K562 (cell line): ENCODE data around the gene DGKB. TPM values are rescaled to one million over a fixed set of nuclear protein-coding genes. Genes with fewer than 3 reads are reported as not detected.

ENCODE experiments used
- ATAC-seq: fragments of 200-7000 bp; cut with Tn5 transposase; 3 replicates; pipeline ENCODE4 v1.9.1; 2020; ENCODE audit warnings: moderate library complexity
- BruUV-seq: library from RNA; stranded (reverse); fragments of 400-500 nt; replicated peaks from 2 replicates; lab custom pipeline; 2021; lab: Mats Ljungman, UMichigan
- CTCF ChIA-PET: fragments of 300-600 bp; formaldehyde crosslinking; extraction: SDS; loops from one replicate; lab custom pipeline; 2021; ENCODE audit warnings: low intra/inter-chr PET ratio; lab: Yijun Ruan, JAX
- POLR2A ChIA-PET: fragments of 300-600, 350-650 bp; sonication (Branson Sonifier 250); formaldehyde crosslinking; extraction: SDS; loops from one replicate; lab custom pipeline; 2021; ENCODE audit warnings: antibody characterized with exemption, inconsistent platforms; lab: Yijun Ruan, JAX
- DNase-seq, 4 experiments: peaks; one replicate each; pipeline versions ENCODE4 v3.0.0 to v3.0.0-alpha.2; 2011 to 2018; ENCODE audit warnings: low spot score in 3 of 4, mixed read lengths in 3 of 4; ENCODE audit errors: extremely low read depth in 1 of 4
- FAIRE-seq: peaks from 2 replicates; lab custom pipeline; 2011; peaks lifted over from hg19 to GRCh38; lab: Jason Lieb, UNC
- H2AFZ ChIP-seq: 2 replicates; pipeline ENCODE4 v1.6.0; 2011; ENCODE audit warnings: low read depth, low read length, control low read depth, inconsistent platforms
- H3K27ac ChIP-seq: fragments of 200-600 bp; 3 replicates; pipeline ENCODE4 v1.8.0; 2011; ENCODE audit warnings: low read depth, mild to moderate bottlenecking, control low read depth, inconsistent platforms, low read length, moderate library complexity, mixed read lengths; ENCODE audit errors: extremely low read depth
- H3K27me3 ChIP-seq, 2 experiments: fragments of 300-600 bp in 1 of 2; 2 replicates in 1 of 2; 3 replicates in 1 of 2; pipeline versions ENCODE4 v1.6.0 to v1.8.0; 2011; ENCODE audit warnings: inconsistent platforms in 2 of 2, low read length in 2 of 2, mild to moderate bottlenecking in 1 of 2, mixed read lengths in 1 of 2, moderate library complexity in 1 of 2; ENCODE audit not compliant: control insufficient read depth in 2 of 2, insufficient read depth in 2 of 2
- H3K36me3 ChIP-seq: fragments of 300-600 bp; 3 replicates; pipeline ENCODE4 v1.8.0; 2011; ENCODE audit warnings: mild to moderate bottlenecking, low read length, inconsistent platforms; ENCODE audit not compliant: control insufficient read depth, insufficient read depth
- H3K4me1 ChIP-seq, 2 experiments: fragments of 200-600 bp in 1 of 2; replicated peaks in 1 of 2; 2 replicates in 1 of 2; 3 replicates in 1 of 2; pipeline versions ENCODE4 v1.5.1 to v1.8.0; 2011; ENCODE audit warnings: inconsistent platforms in 2 of 2, low read length in 2 of 2, mild to moderate bottlenecking in 1 of 2, mixed read lengths in 1 of 2, moderate library complexity in 1 of 2; ENCODE audit not compliant: control insufficient read depth in 2 of 2, insufficient read depth in 2 of 2
- H3K4me2 ChIP-seq: 2 replicates; pipeline ENCODE4 v1.6.1; 2011; ENCODE audit warnings: low read length, control low read depth, inconsistent platforms, mixed read lengths; ENCODE audit not compliant: insufficient read depth
- H3K4me3 ChIP-seq: fragments of 200-600 bp; sonication (generic), shearing (Covaris generic); 2 replicates; pipeline ENCODE4 v1.5.1; 2016; ENCODE audit warnings: control low read depth, inconsistent platforms
- H3K79me2 ChIP-seq: fragments of 200-600 bp; 3 replicates; pipeline ENCODE4 v1.8.0; 2011; ENCODE audit warnings: low read length, inconsistent platforms; ENCODE audit not compliant: control insufficient read depth, insufficient read depth
- H3K9ac ChIP-seq, 2 experiments: 2 replicates each; pipeline versions ENCODE4 v1.6.0 to v1.6.1; 2011; ENCODE audit warnings: low read depth in 2 of 2, low read length in 2 of 2, control low read depth in 1 of 2, inconsistent platforms in 1 of 2, mild to moderate bottlenecking in 1 of 2, mixed read lengths in 1 of 2; ENCODE audit not compliant: insufficient read depth in 1 of 2
- H3K9me1 ChIP-seq: one replicate; pipeline ENCODE4 v1.6.0; 2011; ENCODE audit warnings: inconsistent platforms, mild to moderate bottlenecking, low read length, moderate library complexity; ENCODE audit not compliant: control insufficient read depth, insufficient read depth
- H3K9me3 ChIP-seq: replicated peaks from 2 replicates; pipeline ENCODE4 v1.5.1; 2011; ENCODE audit warnings: low read depth, low read length, inconsistent platforms; ENCODE audit not compliant: control insufficient read depth, insufficient read depth
- H4K20me1 ChIP-seq: replicated peaks from 2 replicates; pipeline ENCODE4 v1.6.1; 2011; ENCODE audit warnings: low read length, inconsistent platforms, mixed read lengths; ENCODE audit not compliant: control insufficient read depth, insufficient read depth
- HMG20A ChIP-seq: fragments of 450-650 bp; formaldehyde crosslinking; conservative IDR thresholded peaks from 2 replicates; pipeline ENCODE4 v1.4.0; 2020; ENCODE audit warnings: mild to moderate bottlenecking, mixed read lengths
- KDM1A ChIP-seq, 2 experiments: fragments of 450-650 bp; IDR thresholded peaks; 2 replicates each; pipeline ENCODE4 v1.6.1; 2016; ENCODE audit warnings: mild to moderate bottlenecking in 2 of 2
- MCM2 ChIP-seq: fragments of 450-650 bp; IDR thresholded peaks from 2 replicates; pipeline ENCODE4 v1.6.1; 2017; ENCODE audit warnings: low read depth, mild to moderate bottlenecking
- NR3C1 ChIP-seq: sonication (generic); formaldehyde crosslinking; IDR thresholded peaks from 2 replicates; pipeline ENCODE4 v1.8.1; 2022; ENCODE audit warnings: missing genetic modification reagents
- RBM14 ChIP-seq: fragments of 200-400 bp; formaldehyde crosslinking; IDR thresholded peaks from 2 replicates; pipeline ENCODE4 v1.6.1; 2018; ENCODE audit warnings: low read depth, mild to moderate bottlenecking, low read length, moderate library complexity, borderline replicate concordance; ENCODE audit not compliant: insufficient read depth
- RFX7 ChIP-seq: fragments of 250-450 bp; sonication (Bioruptor Pico); IDR thresholded peaks from 2 replicates; pipeline ENCODE4 v1.5.1; 2021; ENCODE audit warnings: mild to moderate bottlenecking
- THRAP3 ChIP-seq: fragments of 450-650 bp; IDR thresholded peaks from 2 replicates; pipeline ENCODE4 v1.6.1; 2016; ENCODE audit warnings: mild to moderate bottlenecking, inconsistent platforms, borderline replicate concordance
- ZKSCAN8 ChIP-seq: fragments of 200-800 bp; sonication (Bioruptor generic); IDR thresholded peaks from 2 replicates; pipeline ENCODE4 v1.6.1; 2016; ENCODE audit warnings: missing genetic modification characterization, missing compliant biosample characterization
- ZNF143 ChIP-seq: sonication (generic); formaldehyde crosslinking; IDR thresholded peaks from 2 replicates; pipeline ENCODE4 v1.9.0; 2022; ENCODE audit warnings: mild to moderate bottlenecking, missing genetic modification reagents
- ZNF239 ChIP-seq: fragments of 250-450 bp; sonication (Bioruptor Pico); IDR thresholded peaks from 2 replicates; pipeline ENCODE4 v1.4.0; 2020; ENCODE audit warnings: mild to moderate bottlenecking
- ZNF280B ChIP-seq: fragments of 250-450 bp; sonication (Bioruptor Pico); IDR thresholded peaks from 2 replicates; pipeline ENCODE4 v1.5.1; 2021; ENCODE audit warnings: mild to moderate bottlenecking
- in situ Hi-C: fragments of 300-500 bp; cut with MboI; formaldehyde crosslinking; loops from 4 replicates; pipeline ENCODE4 v1.15.0; 2018; ENCODE audit warnings: inconsistent platforms, mixed read lengths
- intact Hi-C: fragments of 100-400 bp; cut with micrococcal nuclease; formaldehyde crosslinking; loops from 2 replicates; pipeline ENCODE4 v1.14.2; 2022
- polyA plus RNA-seq, 8 experiments: library from polyadenylated mRNA; depleted of rRNA in 4 of 8; stranded (reverse) in 5 of 8; unstranded in 3 of 8; fragments of >200 nt; fragmentation: Nextera tagmentation in 2 of 8; fragmentation: Illumina TruSeq in 1 of 8; extraction: Ambion mirVana in 2 of 8; extraction: Trizol in 1 of 8; gene quantifications; 2 replicates each; pipeline versions ENCODE4 v1.2.1 to v1.2.3, GENCODE V29; 2011 to 2014; ENCODE audit warnings: inconsistent platforms in 1 of 8, missing spikeins in 1 of 8
- total RNA-seq, 7 experiments: library from RNA; depleted of rRNA in 6 of 7; stranded (reverse); fragments of >200 nt in 6 of 7; fragmentation: Illumina TruSeq in 2 of 7; extraction: Trizol in 2 of 7; gene quantifications; 2 replicates each; pipeline versions ENCODE4 v1.2.1 to v1.2.3, GENCODE V29; 2011 to 2021; ENCODE audit warnings: low replicate concordance in 1 of 7
- TF ChIP-seq, protein P1 (sequence below): fragments of 450-650 bp; formaldehyde crosslinking; IDR thresholded peaks from 2 replicates; pipeline ENCODE4 v1.4.0; 2022; ENCODE audit warnings: missing genetic modification characterization
- TF ChIP-seq, protein P2 (sequence below): sonication (generic); formaldehyde crosslinking; IDR thresholded peaks from 2 replicates; pipeline ENCODE4 v1.8.0; 2022; ENCODE audit warnings: mild to moderate bottlenecking, missing genetic modification reagents

The DGKB gene
- total and polyA plus RNA-seq, 9 of the 15 experiments (the other 6 are each of a cell fraction or from before 2014, with no cell fraction given) = 0.01 TPM; not detected in 8

DNA sequence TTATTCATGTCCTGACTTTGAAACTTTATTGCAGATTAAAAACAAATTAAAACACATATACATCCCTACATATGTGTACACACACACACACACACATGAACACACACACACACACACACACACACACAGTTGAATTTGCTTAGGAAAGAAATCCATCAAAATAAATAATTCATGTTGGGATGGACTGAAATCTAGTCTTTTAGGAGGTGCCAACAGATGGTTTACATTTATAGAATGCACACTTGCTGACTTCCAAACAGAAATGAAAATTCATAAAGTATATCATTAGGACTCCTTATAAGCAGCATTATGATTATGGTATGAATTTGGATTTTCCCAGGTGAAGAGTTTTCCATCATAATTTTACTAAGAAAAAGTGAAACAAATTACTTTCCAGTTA is 642.5 kb downstream of the DGKB start:
- DNase-seq (no peak), FAIRE-seq (no peak), ATAC-seq (no peak)
- no peak overlapping the region for H3K4me2 ChIP-seq
- H3K9ac ChIP-seq = no peak overlapping the region
- H3K36me3 ChIP-seq = no peaks in the 10 kb centered on the region
- H3K79me2 ChIP-seq = no peaks in the 10 kb centered on the region
- intact Hi-C loops = no loop called here
- H3K27ac ChIP-seq = no peak overlapping the region
- H2AFZ ChIP-seq = no peak overlapping the region
- BruUV-seq = no TSS peak
- no peaks in the 10 kb centered on the region for H3K9me3 ChIP-seq
- no peaks in the 10 kb centered on the region for H3K9me1 ChIP-seq
- H4K20me1 ChIP-seq = no peaks in the 10 kb centered on the region
- no peaks in the 10 kb centered on the region for H3K27me3 ChIP-seq
- ChIA-PET POLR2A (no interaction called here), CTCF (no interaction called here)
- no peaks in the 10 kb centered on the region for H3K4me1 ChIP-seq
- no peak overlapping the region for H3K4me3 ChIP-seq
- in situ Hi-C loops = no loop called here
- TF ChIP-seq ZNF280B (CRISPR knock-in tag) (no peak), RBM14 (no peak), RFX7 (CRISPR knock-in tag) (no peak), NR3C1 (no peak), ZNF239 (no peak), HMG20A (no peak), KDM1A (IDR thresholded peaks at IDR 0.05) (no peak), ZKSCAN8 (CRISPR knock-in tag) (no peak), ZNF143 (no peak), MCM2 (no peak), THRAP3 (no peak)
- TF ChIP-seq, protein P1, sequence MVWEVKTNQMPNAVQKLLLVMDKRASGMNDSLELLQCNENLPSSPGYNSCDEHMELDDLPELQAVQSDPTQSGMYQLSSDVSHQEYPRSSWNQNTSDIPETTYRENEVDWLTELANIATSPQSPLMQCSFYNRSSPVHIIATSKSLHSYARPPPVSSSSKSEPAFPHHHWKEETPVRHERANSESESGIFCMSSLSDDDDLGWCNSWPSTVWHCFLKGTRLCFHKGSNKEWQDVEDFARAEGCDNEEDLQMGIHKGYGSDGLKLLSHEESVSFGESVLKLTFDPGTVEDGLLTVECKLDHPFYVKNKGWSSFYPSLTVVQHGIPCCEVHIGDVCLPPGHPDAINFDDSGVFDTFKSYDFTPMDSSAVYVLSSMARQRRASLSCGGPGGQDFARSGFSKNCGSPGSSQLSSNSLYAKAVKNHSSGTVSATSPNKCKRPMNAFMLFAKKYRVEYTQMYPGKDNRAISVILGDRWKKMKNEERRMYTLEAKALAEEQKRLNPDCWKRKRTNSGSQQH = no peak
- TF ChIP-seq, protein P2, sequence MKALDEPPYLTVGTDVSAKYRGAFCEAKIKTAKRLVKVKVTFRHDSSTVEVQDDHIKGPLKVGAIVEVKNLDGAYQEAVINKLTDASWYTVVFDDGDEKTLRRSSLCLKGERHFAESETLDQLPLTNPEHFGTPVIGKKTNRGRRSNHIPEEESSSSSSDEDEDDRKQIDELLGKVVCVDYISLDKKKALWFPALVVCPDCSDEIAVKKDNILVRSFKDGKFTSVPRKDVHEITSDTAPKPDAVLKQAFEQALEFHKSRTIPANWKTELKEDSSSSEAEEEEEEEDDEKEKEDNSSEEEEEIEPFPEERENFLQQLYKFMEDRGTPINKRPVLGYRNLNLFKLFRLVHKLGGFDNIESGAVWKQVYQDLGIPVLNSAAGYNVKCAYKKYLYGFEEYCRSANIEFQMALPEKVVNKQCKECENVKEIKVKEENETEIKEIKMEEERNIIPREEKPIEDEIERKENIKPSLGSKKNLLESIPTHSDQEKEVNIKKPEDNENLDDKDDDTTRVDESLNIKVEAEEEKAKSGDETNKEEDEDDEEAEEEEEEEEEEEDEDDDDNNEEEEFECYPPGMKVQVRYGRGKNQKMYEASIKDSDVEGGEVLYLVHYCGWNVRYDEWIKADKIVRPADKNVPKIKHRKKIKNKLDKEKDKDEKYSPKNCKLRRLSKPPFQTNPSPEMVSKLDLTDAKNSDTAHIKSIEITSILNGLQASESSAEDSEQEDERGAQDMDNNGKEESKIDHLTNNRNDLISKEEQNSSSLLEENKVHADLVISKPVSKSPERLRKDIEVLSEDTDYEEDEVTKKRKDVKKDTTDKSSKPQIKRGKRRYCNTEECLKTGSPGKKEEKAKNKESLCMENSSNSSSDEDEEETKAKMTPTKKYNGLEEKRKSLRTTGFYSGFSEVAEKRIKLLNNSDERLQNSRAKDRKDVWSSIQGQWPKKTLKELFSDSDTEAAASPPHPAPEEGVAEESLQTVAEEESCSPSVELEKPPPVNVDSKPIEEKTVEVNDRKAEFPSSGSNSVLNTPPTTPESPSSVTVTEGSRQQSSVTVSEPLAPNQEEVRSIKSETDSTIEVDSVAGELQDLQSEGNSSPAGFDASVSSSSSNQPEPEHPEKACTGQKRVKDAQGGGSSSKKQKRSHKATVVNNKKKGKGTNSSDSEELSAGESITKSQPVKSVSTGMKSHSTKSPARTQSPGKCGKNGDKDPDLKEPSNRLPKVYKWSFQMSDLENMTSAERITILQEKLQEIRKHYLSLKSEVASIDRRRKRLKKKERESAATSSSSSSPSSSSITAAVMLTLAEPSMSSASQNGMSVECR = no peak
